Natural killer cell treated with Interleukin-12 subunit alpha and Interleukin-12 subunit beta and Interleukin-15 and Interleukin-18, amount 100 ng/mL, for 72 hours (primary cell): Measurements from ENCODE around the gene RNLS. TPM values are rescaled to one million over a fixed set of nuclear protein-coding genes. Genes with fewer than 3 reads are reported as not detected.
A peak's percentile ranks its signal among the peaks of the same experiment; 100 is the strongest.

Experiments
- ATAC-seq, 2 donors: fragments of 150-1000 bp; cut with Tn5 transposase in 1 of 2; sonication (Bioruptor Pico), chemical (Tn5 transposase) in 1 of 2; 2 replicates each; pipeline ENCODE4 v1.10.0; 2021
- DNase-seq: peaks from one replicate; pipeline ENCODE4 v3.0.0; 2022; ENCODE audit warnings: low spot score
- H3K27ac Mint-ChIP-seq, 2 donors: 1 replicate in 1 of 2; 2 replicates in 1 of 2; pipeline ENCODE4 v1.8.0; 2022; ENCODE audit warnings: mixed read lengths in 2 of 2, mild to moderate bottlenecking in 1 of 2, moderate library complexity in 1 of 2
- H3K27me3 Mint-ChIP-seq, 2 donors: 1 replicate in 1 of 2; 2 replicates in 1 of 2; pipeline ENCODE4 v1.8.0; 2022; ENCODE audit warnings: mixed read lengths in 2 of 2
- H3K36me3 Mint-ChIP-seq: one replicate; pipeline ENCODE4 v1.8.0; 2022; ENCODE audit warnings: mixed read lengths
- H3K4me1 Mint-ChIP-seq, 2 donors: 1 replicate in 1 of 2; 2 replicates in 1 of 2; pipeline ENCODE4 v1.8.0; 2022; ENCODE audit warnings: low read depth in 2 of 2, mixed read lengths in 2 of 2, mild to moderate bottlenecking in 1 of 2
- H3K4me3 Mint-ChIP-seq: one replicate; pipeline ENCODE4 v1.8.0; 2022; ENCODE audit warnings: mixed read lengths
- H3K9me3 Mint-ChIP-seq: 2 replicates; pipeline ENCODE4 v1.8.0; 2022; ENCODE audit warnings: mixed read lengths
- total RNA-seq, 2 donors: library from RNA; stranded (reverse); gene quantifications; one replicate each; pipeline ENCODE4 v1.2.3, GENCODE V29; 2022

RNLS gene
- total RNA-seq, 2 donors from 2014 or later, result 2.4 to 2.9 TPM

DNA sequence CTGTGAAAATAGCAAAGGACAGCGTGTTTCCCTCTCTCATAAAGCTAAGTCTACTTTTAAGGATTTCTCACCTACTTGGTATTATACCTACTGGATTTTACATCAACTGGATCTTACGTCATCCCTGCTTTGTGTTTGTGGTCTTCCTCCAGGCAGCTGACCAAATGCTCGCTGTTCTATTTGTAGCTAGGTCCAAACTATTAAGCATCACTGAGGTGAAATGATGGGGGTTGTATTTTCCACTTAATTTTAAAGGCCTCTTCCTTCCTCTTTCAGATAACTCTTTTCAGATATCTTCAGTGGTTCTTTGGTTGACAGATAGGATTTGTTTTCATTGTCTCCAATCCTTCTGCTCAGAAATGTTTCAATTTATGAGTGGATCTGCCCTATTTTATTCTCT lies 169.7 kb downstream of the RNLS start:
- Mint-ChIP-seq H3K36me3 (no peaks in the 10 kb centered on the region), H3K9me3 (no peaks in the 10 kb centered on the region), H3K4me3 (no peak overlapping the region), H3K27me3 (no peaks in the 10 kb centered on the region), H3K4me1 (no peaks in the 10 kb centered on the region), H3K27ac (no peak overlapping the region)
- no peak for ATAC-seq
- no peak for DNase-seq

- H3K9me3 Mint-ChIP-seq, result no peaks in the 10 kb centered on the region
- no peak for DNase-seq
- no peak overlapping the region for H3K4me3 Mint-ChIP-seq
- no peaks in the 10 kb centered on the region for H3K4me1 Mint-ChIP-seq
- H3K27me3 Mint-ChIP-seq, result no peaks in the 10 kb centered on the region
- no peaks in the 10 kb centered on the region for H3K36me3 Mint-ChIP-seq
- no peak overlapping the region for H3K27ac Mint-ChIP-seq
- no peak for ATAC-seq
Measured at GRCh38 chr10:88411772-88412349, 171.3 kb downstream of the RNLS start.

- no peak for DNase-seq
- H3K27ac Mint-ChIP-seq, result no peak overlapping the region
- H3K27me3 Mint-ChIP-seq, result no peaks in the 10 kb centered on the region
- no peak for ATAC-seq
- H3K4me1 Mint-ChIP-seq, result no peaks in the 10 kb centered on the region
- H3K9me3 Mint-ChIP-seq, result no peaks in the 10 kb centered on the region
- H3K36me3 Mint-ChIP-seq, result no peaks in the 10 kb centered on the region
- H3K4me3 Mint-ChIP-seq, result no peak overlapping the region
Measured at GRCh38 chr10:88409824-88410223, 173.3 kb downstream of the RNLS start.

DNA sequence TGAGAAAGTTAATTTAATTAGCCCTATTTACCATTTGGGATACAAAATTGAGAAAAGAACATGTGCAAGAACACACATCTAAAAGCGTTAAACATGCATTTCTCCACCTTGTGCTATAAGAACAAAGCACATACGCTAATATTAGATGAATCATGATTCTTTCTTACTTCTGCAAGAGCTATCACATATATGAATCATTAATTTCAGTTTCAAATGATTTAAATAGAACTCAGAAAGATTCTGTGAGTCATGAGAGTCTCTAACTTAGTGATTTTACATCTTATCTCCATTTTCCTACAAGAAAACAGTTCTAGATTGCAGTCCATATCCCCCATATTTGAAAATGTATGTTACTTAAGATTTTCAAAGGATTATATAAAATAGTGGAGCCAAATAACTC lies 173.9 kb downstream of the RNLS start:
- H3K4me3 Mint-ChIP-seq, result no peak overlapping the region
- DNase-seq, result no peak
- no peaks in the 10 kb centered on the region for H3K27me3 Mint-ChIP-seq
- no peaks in the 10 kb centered on the region for H3K36me3 Mint-ChIP-seq
- no peaks in the 10 kb centered on the region for H3K4me1 Mint-ChIP-seq
- no peak overlapping the region for H3K27ac Mint-ChIP-seq
- no peak for ATAC-seq
- no peaks in the 10 kb centered on the region for H3K9me3 Mint-ChIP-seq

- no peaks in the 10 kb centered on the region for H3K4me1 Mint-ChIP-seq
- H3K4me3 Mint-ChIP-seq, result no peak overlapping the region
- H3K27ac Mint-ChIP-seq, result no peak overlapping the region
- DNase-seq (no peak), ATAC-seq (no peak)
- no peaks in the 10 kb centered on the region for H3K36me3 Mint-ChIP-seq
- no peaks in the 10 kb centered on the region for H3K9me3 Mint-ChIP-seq
- H3K27me3 Mint-ChIP-seq, result no peaks in the 10 kb centered on the region
Measured at GRCh38 chr10:88408096-88408495, 175.0 kb downstream of the RNLS start.

- peaks cover 0 to 3% of the 10 kb centered on the region in 2 donors for H3K27me3 Mint-ChIP-seq
- no peaks in the 10 kb centered on the region for H3K4me1 Mint-ChIP-seq
- ATAC-seq (no peak), DNase-seq (no peak)
- H3K4me3 Mint-ChIP-seq, result no peak overlapping the region
- H3K9me3 Mint-ChIP-seq, result no peaks in the 10 kb centered on the region
- H3K36me3 Mint-ChIP-seq, result no peaks in the 10 kb centered on the region
- H3K27ac Mint-ChIP-seq, result no peak overlapping the region
Measured at GRCh38 chr10:88404133-88404532, 179.0 kb downstream of the RNLS start.

- DNase-seq (no peak), ATAC-seq (no peak)
- no peaks in the 10 kb centered on the region for H3K4me1 Mint-ChIP-seq
- H3K27ac Mint-ChIP-seq, result no peak overlapping the region
- peaks cover 7% of the 10 kb centered on the region for H3K9me3 Mint-ChIP-seq
- peaks cover 0 to 3% of the 10 kb centered on the region in 2 donors for H3K27me3 Mint-ChIP-seq
- peaks cover 13% of the 10 kb centered on the region for H3K36me3 Mint-ChIP-seq
- H3K4me3 Mint-ChIP-seq, result no peak overlapping the region
Measured at GRCh38 chr10:88401671-88402347, 181.3 kb downstream of the RNLS start.

- H3K4me3 Mint-ChIP-seq, result no peak overlapping the region
- no peak for DNase-seq
Measured at GRCh38 chr10:88399240-88399639, 183.9 kb downstream of the RNLS start.

GRCh38 chr10:88395677-88396076 lies 187.4 kb downstream of the RNLS start:
- ATAC-seq, result no peak
- H3K4me1 Mint-ChIP-seq, result peaks cover 4 to 7% of the 10 kb centered on the region in 2 donors
- peaks cover 14% of the 10 kb centered on the region for H3K9me3 Mint-ChIP-seq
- H3K27me3 Mint-ChIP-seq, result no peaks in the 10 kb centered on the region
- no peak for DNase-seq
- H3K36me3 Mint-ChIP-seq, result peaks cover 25% of the 10 kb centered on the region
- H3K4me3 Mint-ChIP-seq, result no peak overlapping the region
- no peak overlapping the region for H3K27ac Mint-ChIP-seq

More at GRCh38 chr10:88399240-88399639, 183.9 kb downstream of the RNLS start:
- Mint-ChIP-seq H3K27ac (no peak overlapping the region), H3K27me3 (peaks cover 0 to 3% of the 10 kb centered on the region in 2 donors), H3K9me3 (peaks cover 14% of the 10 kb centered on the region), H3K36me3 (peaks cover 25% of the 10 kb centered on the region), H3K4me1 (no peaks in the 10 kb centered on the region)
- no peak for ATAC-seq

DNA sequence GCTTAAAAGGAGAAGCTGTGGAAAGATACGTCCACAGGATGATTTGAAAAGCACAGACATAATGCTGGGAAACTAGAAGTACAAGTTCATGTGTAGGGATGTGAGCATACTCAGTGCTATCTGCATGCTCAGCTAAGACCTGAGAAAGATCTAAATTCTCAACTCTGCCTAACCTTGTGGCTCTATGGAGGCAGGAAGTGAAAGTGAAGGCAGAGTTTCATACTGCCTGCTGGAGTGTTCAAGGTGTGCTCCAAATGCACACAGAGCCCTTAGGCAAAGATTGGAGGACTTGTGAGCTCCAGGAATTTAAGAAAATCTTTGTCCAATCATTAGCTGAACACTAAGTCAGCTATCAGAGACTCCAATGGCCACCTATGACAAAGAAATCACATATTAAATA lies 190.9 kb downstream of the RNLS start:
- Mint-ChIP-seq H3K4me3 (no peak overlapping the region), H3K27ac (no peak overlapping the region)

GRCh38 chr10:88390041-88390440 lies 193.1 kb downstream of the RNLS start:
- H3K36me3 Mint-ChIP-seq, result peaks cover under 1% of the 10 kb centered on the region
- H3K4me1 Mint-ChIP-seq, result peaks cover 15 to 18% of the 10 kb centered on the region in 2 donors
- no peaks in the 10 kb centered on the region for H3K27me3 Mint-ChIP-seq

More for the DNA sequence above, 190.9 kb downstream of the RNLS start:
- DNase-seq, result no peak
- Mint-ChIP-seq H3K27me3 (no peaks in the 10 kb centered on the region), H3K9me3 (peaks cover 7% of the 10 kb centered on the region), H3K36me3 (peaks cover 16% of the 10 kb centered on the region), H3K4me1 (peaks cover 4 to 11% of the 10 kb centered on the region in 2 donors)
- peak in 1 of 2 donors; percentile 48 for ATAC-seq

GRCh38 chr10:88389456-88389855 lies 193.7 kb downstream of the RNLS start:
- Mint-ChIP-seq H3K27ac (no peak overlapping the region), H3K27me3 (no peaks in the 10 kb centered on the region), H3K4me3 (no peak overlapping the region), H3K9me3 (no peaks in the 10 kb centered on the region), H3K36me3 (no peaks in the 10 kb centered on the region), H3K4me1 (peaks cover 15 to 18% of the 10 kb centered on the region in 2 donors)
- no peak for DNase-seq
- ATAC-seq, result no peak

More at GRCh38 chr10:88390041-88390440, 193.1 kb downstream of the RNLS start:
- no peak overlapping the region for H3K27ac Mint-ChIP-seq
- no peaks in the 10 kb centered on the region for H3K9me3 Mint-ChIP-seq
- no peak for ATAC-seq
- no peak overlapping the region for H3K4me3 Mint-ChIP-seq
- no peak for DNase-seq

DNA sequence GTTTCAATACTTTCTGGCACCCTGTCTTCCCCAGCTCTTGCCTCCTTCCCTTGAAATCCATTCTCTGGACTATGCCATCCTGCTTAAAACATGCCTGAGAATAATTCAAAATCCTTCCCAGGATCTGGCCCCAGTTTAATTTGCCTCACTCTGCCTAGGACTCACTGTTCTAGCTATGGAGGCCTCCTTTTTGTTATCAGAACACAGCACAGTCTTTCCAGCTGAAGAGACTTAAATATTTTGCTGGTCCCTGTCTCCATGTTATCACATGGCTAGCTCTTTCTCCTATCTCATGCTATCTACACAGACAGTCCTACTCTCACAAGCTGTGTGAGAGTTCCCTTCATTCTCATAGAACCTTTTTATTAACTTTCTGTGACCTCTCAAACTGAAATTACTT lies 194.8 kb downstream of the RNLS start:
- Mint-ChIP-seq H3K27ac (no peak overlapping the region), H3K4me3 (no peak overlapping the region), H3K9me3 (no peaks in the 10 kb centered on the region), H3K27me3 (no peaks in the 10 kb centered on the region), H3K4me1 (peaks cover 15 to 18% of the 10 kb centered on the region in 2 donors), H3K36me3 (no peaks in the 10 kb centered on the region)
- DNase-seq, result no peak
- no peak for ATAC-seq

DNA sequence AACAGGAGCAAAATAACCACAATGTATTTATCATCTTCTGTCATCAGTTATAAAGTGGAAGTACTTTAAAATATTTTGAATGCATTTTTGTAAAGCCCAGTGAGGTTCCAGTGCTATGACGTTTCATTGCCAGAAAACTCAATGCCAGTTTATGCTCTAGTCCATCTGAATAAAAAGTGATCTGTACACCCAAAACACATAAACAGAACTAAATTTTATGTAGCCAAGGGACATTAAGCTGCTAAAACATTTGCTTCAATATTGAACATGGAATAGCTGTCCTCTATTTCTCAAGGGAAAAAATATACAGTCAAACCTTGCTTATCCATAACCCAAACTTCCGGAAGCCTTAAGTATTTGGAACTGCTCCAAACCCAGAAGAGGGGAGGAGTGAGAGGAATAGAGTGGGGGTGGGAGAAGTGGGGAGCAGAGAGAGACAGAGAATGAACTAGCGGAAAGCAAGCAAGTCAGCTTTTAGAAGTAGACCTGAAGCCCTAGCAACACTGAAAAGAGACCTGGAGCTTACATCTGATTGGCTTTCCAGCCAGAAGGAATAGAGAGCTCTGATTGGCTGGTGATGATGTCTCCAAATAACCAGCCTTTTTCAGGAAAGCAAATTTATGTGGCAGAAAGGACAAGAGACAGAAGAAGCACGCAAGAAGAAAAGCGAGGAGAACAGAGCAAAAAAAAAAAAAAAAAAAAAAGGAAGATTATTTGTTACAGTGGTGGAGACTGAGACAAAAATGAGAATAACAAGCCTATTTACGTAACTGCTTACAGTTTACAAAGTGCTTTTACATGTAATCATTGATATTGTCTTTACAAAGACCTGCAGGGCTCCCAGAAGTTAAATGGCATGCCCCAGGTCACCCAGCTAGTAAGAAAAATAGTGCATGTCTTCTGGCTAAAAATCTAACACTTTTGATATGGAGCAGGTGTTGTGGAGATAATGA lies 196.0 kb downstream of the RNLS start:
- H3K27ac Mint-ChIP-seq, result no peak overlapping the region
- H3K27me3 Mint-ChIP-seq, result no peaks in the 10 kb centered on the region
- H3K36me3 Mint-ChIP-seq, result no peaks in the 10 kb centered on the region
- no peak overlapping the region for H3K4me3 Mint-ChIP-seq
- DNase-seq (no peak), ATAC-seq (no peak)
- no peaks in the 10 kb centered on the region for H3K9me3 Mint-ChIP-seq
- H3K4me1 Mint-ChIP-seq, result peaks cover 12 to 14% of the 10 kb centered on the region in 2 donors
